T-helper 2 cell treated with Interferon-gamma antibody and Interleukin-4, amounts not matched to agents 5 μg/mL and 100 μg/mL, for 36 hours (primary cell): ENCODE measurements around the gene PSMD1.
"Not testable (repeated sequence)": the region's sequence is repeated elsewhere in the genome, so short reads cannot be mapped to it uniquely, and the experiment has no call there.

ENCODE experiments used
- DNase-seq: peaks from one replicate; pipeline ENCODE4 v3.0.0; 2021; ENCODE audit warnings: low spot score
- H3K27ac Mint-ChIP-seq: one replicate; pipeline ENCODE4 v1.8.0; 2021; ENCODE audit warnings: mild to moderate bottlenecking, mixed read lengths
- H3K27me3 Mint-ChIP-seq: one replicate; pipeline ENCODE4 v1.8.0; 2021; ENCODE audit warnings: low read depth, mixed read lengths
- H3K36me3 Mint-ChIP-seq: one replicate; pipeline ENCODE4 v1.8.0; 2021; ENCODE audit warnings: low read depth, mixed read lengths
- H3K4me1 Mint-ChIP-seq: one replicate; pipeline ENCODE4 v1.8.0; 2021; ENCODE audit warnings: low read depth, mixed read lengths
- H3K4me3 Mint-ChIP-seq: one replicate; pipeline ENCODE4 v1.8.0; 2022; ENCODE audit warnings: mild to moderate bottlenecking, moderate library complexity, mixed read lengths
- H3K9me3 Mint-ChIP-seq: one replicate; pipeline ENCODE4 v1.8.0; 2021; ENCODE audit warnings: mixed read lengths

PSMD1 gene

GRCh38 chr2:231058761-231059550 is 2.3 kb downstream of the PSMD1 start:
- no peak for DNase-seq
- H3K9me3 Mint-ChIP-seq, result no peaks in the 10 kb centered on the region
- H3K4me1 Mint-ChIP-seq, result peaks cover 32% of the 10 kb centered on the region
- no peaks in the 10 kb centered on the region for H3K27me3 Mint-ChIP-seq
- peak overlapping the region; percentile 26 for H3K27ac Mint-ChIP-seq
- peaks cover 19% of the 10 kb centered on the region for H3K36me3 Mint-ChIP-seq
- peak overlapping the region; percentile 97 for H3K4me3 Mint-ChIP-seq

GRCh38 chr2:231059756-231060155 is 3.1 kb downstream of the PSMD1 start:
- Mint-ChIP-seq H3K36me3 (peaks cover 19% of the 10 kb centered on the region), H3K27ac (no peak overlapping the region), H3K9me3 (no peaks in the 10 kb centered on the region), H3K27me3 (no peaks in the 10 kb centered on the region), H3K4me1 (peaks cover 29% of the 10 kb centered on the region), H3K4me3 (peak overlapping the region; percentile 6)
- no peak for DNase-seq

GRCh38 chr2:231062776-231063175 is 6.1 kb downstream of the PSMD1 start:
- Mint-ChIP-seq H3K4me1 (peaks cover 32% of the 10 kb centered on the region), H3K27me3 (no peaks in the 10 kb centered on the region), H3K4me3 (no peak overlapping the region), H3K27ac (no peak overlapping the region), H3K36me3 (peaks cover 35% of the 10 kb centered on the region), H3K9me3 (no peaks in the 10 kb centered on the region)
- no peak for DNase-seq

- H3K9me3 Mint-ChIP-seq, result no peaks in the 10 kb centered on the region
- no peak overlapping the region for H3K4me3 Mint-ChIP-seq
- no peak overlapping the region for H3K27ac Mint-ChIP-seq
- no peaks in the 10 kb centered on the region for H3K27me3 Mint-ChIP-seq
- peaks cover 32% of the 10 kb centered on the region for H3K4me1 Mint-ChIP-seq
- DNase-seq, result no peak
- H3K36me3 Mint-ChIP-seq, result peaks cover 41% of the 10 kb centered on the region
Measured at GRCh38 chr2:231063347-231063746, 6.7 kb downstream of the PSMD1 start.

GRCh38 chr2:231065966-231066365 is 9.3 kb downstream of the PSMD1 start:
- Mint-ChIP-seq H3K27ac (no peak overlapping the region), H3K36me3 (peaks cover 50% of the 10 kb centered on the region), H3K27me3 (no peaks in the 10 kb centered on the region), H3K4me1 (peaks cover 24% of the 10 kb centered on the region), H3K4me3 (no peak overlapping the region), H3K9me3 (no peaks in the 10 kb centered on the region)
- no peak for DNase-seq

GRCh38 chr2:231067531-231067930 is 10.9 kb downstream of the PSMD1 start:
- H3K27ac Mint-ChIP-seq, H3K9me3 Mint-ChIP-seq, DNase-seq, H3K27me3 Mint-ChIP-seq, H3K4me3 Mint-ChIP-seq: not testable (repeated sequence)
- Mint-ChIP-seq H3K4me1 (peaks cover 21% of the 10 kb centered on the region), H3K36me3 (peaks cover 50% of the 10 kb centered on the region)

- Mint-ChIP-seq H3K4me1 (peaks cover 24% of the 10 kb centered on the region), H3K9me3 (no peaks in the 10 kb centered on the region), H3K36me3 (peaks cover 44% of the 10 kb centered on the region), H3K4me3 (peak overlapping the region; percentile 10), H3K27ac (peak overlapping the region; percentile 58), H3K27me3 (no peaks in the 10 kb centered on the region)
- peak; percentile 69 for DNase-seq
Measured at GRCh38 chr2:231068525-231069222, 12.0 kb downstream of the PSMD1 start.

GRCh38 chr2:231069379-231070054 is 12.8 kb downstream of the PSMD1 start:
- Mint-ChIP-seq H3K27me3 (no peaks in the 10 kb centered on the region), H3K27ac (no peak overlapping the region), H3K9me3 (no peaks in the 10 kb centered on the region), H3K4me1 (peaks cover 24% of the 10 kb centered on the region), H3K4me3 (no peak overlapping the region), H3K36me3 (peaks cover 47% of the 10 kb centered on the region)
- DNase-seq, result no peak

- Mint-ChIP-seq H3K27me3 (no peaks in the 10 kb centered on the region), H3K4me1 (no peaks in the 10 kb centered on the region), H3K9me3 (no peaks in the 10 kb centered on the region), H3K4me3 (no peak overlapping the region), H3K27ac (no peak overlapping the region), H3K36me3 (peaks cover 53% of the 10 kb centered on the region)
- DNase-seq, result no peak
Measured at GRCh38 chr2:231084565-231084964, 27.9 kb downstream of the PSMD1 start.

- no peaks in the 10 kb centered on the region for H3K4me1 Mint-ChIP-seq
- H3K36me3 Mint-ChIP-seq, result peaks cover 46% of the 10 kb centered on the region
- H3K27me3 Mint-ChIP-seq, result no peaks in the 10 kb centered on the region
- H3K27ac Mint-ChIP-seq, result no peak overlapping the region
- H3K4me3 Mint-ChIP-seq, result no peak overlapping the region
- H3K9me3 Mint-ChIP-seq, result no peaks in the 10 kb centered on the region
- no peak for DNase-seq
Measured at GRCh38 chr2:231088754-231089153, 32.1 kb downstream of the PSMD1 start.

GRCh38 chr2:231093933-231094332 is 37.3 kb downstream of the PSMD1 start:
- Mint-ChIP-seq H3K4me1 (peaks cover 1% of the 10 kb centered on the region), H3K27ac (no peak overlapping the region), H3K36me3 (peaks cover 49% of the 10 kb centered on the region), H3K27me3 (no peaks in the 10 kb centered on the region), H3K4me3 (no peak overlapping the region), H3K9me3 (peaks cover 8% of the 10 kb centered on the region)
- no peak for DNase-seq

GRCh38 chr2:231094736-231095346 is 38.2 kb downstream of the PSMD1 start:
- Mint-ChIP-seq H3K27me3 (no peaks in the 10 kb centered on the region), H3K4me1 (peaks cover 1% of the 10 kb centered on the region), H3K36me3 (peaks cover 55% of the 10 kb centered on the region), H3K4me3 (no peak overlapping the region), H3K9me3 (peaks cover 16% of the 10 kb centered on the region), H3K27ac (no peak overlapping the region)
- DNase-seq, result no peak

GRCh38 chr2:231099918-231100317 is 43.3 kb downstream of the PSMD1 start:
- H3K4me3 Mint-ChIP-seq, result no peak overlapping the region
- H3K9me3 Mint-ChIP-seq, result peaks cover 22% of the 10 kb centered on the region
- H3K36me3 Mint-ChIP-seq, result peaks cover 55% of the 10 kb centered on the region
- H3K27ac Mint-ChIP-seq, result no peak overlapping the region
- H3K27me3 Mint-ChIP-seq, result no peaks in the 10 kb centered on the region
- peaks cover 4% of the 10 kb centered on the region for H3K4me1 Mint-ChIP-seq
- DNase-seq, result no peak

GRCh38 chr2:231100321-231100720 is 43.7 kb downstream of the PSMD1 start:
- H3K4me3 Mint-ChIP-seq, H3K27ac Mint-ChIP-seq, H3K4me1 Mint-ChIP-seq, DNase-seq, H3K27me3 Mint-ChIP-seq: not testable (repeated sequence)
- peaks cover 22% of the 10 kb centered on the region for H3K9me3 Mint-ChIP-seq
- H3K36me3 Mint-ChIP-seq, result peaks cover 54% of the 10 kb centered on the region
